ENCODE measurements around the gene NELL1.

DNA sequence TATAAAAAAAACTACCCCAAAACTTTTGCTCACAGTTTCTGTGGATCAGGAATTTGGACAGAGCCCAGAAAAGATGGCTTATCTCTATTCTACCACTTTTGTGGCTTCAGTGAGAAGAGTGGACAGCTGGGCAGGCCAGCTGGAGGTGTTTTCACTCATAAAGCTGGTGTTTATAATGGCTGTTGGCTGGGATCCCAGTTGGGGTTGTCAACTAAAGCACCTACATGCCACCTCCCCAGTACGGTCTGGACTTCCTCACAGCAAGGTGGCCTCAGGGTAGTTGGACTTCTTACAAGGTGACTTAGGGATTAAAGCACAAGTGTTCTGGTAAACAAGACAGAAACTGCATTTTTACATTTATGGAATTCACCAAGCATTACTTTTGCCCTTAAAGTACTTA, 171.0 kb downstream of the NELL1 start:
- TF ChIP-seq, protein P1, sequence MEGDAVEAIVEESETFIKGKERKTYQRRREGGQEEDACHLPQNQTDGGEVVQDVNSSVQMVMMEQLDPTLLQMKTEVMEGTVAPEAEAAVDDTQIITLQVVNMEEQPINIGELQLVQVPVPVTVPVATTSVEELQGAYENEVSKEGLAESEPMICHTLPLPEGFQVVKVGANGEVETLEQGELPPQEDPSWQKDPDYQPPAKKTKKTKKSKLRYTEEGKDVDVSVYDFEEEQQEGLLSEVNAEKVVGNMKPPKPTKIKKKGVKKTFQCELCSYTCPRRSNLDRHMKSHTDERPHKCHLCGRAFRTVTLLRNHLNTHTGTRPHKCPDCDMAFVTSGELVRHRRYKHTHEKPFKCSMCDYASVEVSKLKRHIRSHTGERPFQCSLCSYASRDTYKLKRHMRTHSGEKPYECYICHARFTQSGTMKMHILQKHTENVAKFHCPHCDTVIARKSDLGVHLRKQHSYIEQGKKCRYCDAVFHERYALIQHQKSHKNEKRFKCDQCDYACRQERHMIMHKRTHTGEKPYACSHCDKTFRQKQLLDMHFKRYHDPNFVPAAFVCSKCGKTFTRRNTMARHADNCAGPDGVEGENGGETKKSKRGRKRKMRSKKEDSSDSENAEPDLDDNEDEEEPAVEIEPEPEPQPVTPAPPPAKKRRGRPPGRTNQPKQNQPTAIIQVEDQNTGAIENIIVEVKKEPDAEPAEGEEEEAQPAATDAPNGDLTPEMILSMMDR (IDR thresholded peaks at IDR 0.05; ENCODE audit: low read depth, low read length, poor library complexity, severe bottlenecking) = no peak
- no peak for TF ChIP-seq EZH2phosphoT487 (IDR thresholded peaks at IDR 0.05; ENCODE audit: borderline replicate concordance, low read length)
